Measurements from ENCODE around the gene OR52W1. TPM values are rescaled to one million over a fixed set of nuclear protein-coding genes. Genes with fewer than 3 reads are reported as not detected.

OR52W1 gene
- total and polyA plus RNA-seq, 2 donors (not counting 3 experiments of a cell fraction or from before 2014, with no cell fraction given) = not detected

DNA sequence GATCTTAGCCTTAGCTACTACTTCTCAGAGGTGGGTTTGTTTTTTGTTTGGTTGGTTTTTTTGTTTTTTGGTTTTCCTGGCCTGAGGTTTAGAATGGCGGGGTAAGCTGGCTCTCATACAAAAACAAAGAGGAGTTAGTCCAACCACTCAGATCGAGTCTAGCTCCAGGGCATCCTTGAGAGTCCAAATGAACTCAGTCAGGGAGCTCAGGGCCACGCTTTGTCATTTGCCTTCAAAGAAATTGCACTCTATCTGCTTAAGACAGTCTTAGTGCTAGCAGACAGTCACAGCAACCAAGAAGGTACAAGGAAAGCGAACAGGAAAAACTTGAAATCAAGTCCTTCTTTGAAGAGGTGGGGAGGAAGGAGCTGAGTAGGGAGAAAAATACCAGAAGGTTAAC lies 17.5 kb downstream of the OR52W1 start:
- H3K79me2 ChIP-seq (ENCODE audit: control insufficient read depth, insufficient read depth, low read length) = no peaks in the 10 kb centered on the region
- no peak for FAIRE-seq
- no peak for DNase-seq (ENCODE audit: low read depth, low spot score)
- H3K9me3 ChIP-seq (replicated peaks; ENCODE audit: control insufficient read depth, insufficient read depth, low read length) = no peaks in the 10 kb centered on the region
- H3K27me3 ChIP-seq (ENCODE audit: control insufficient read depth in 2 of 2, insufficient read depth in 2 of 2, low read length in 2 of 2) = no peaks in the 10 kb centered on the region
- no peak overlapping the region for H3K9ac ChIP-seq (replicated peaks; ENCODE audit: extremely low read depth, insufficient read depth, low read length)
- H4K20me1 ChIP-seq (replicated peaks; ENCODE audit: control insufficient read depth, extremely low read depth, insufficient read depth, low read length) = no peaks in the 10 kb centered on the region
- no peak overlapping the region for H3K4me2 ChIP-seq (ENCODE audit: insufficient read depth, low read length)
- H3K27ac ChIP-seq (ENCODE audit: insufficient read depth, low read depth, low read length) = no peak overlapping the region
- no peak overlapping the region for H3K4me3 ChIP-seq (replicated peaks in 1 of 3; ENCODE audit: insufficient read depth in 1 of 3, low read depth in 1 of 3, low read length in 3 of 3)
- peaks cover 0 to 20% of the 10 kb centered on the region in 2 experiments for H3K36me3 ChIP-seq (ENCODE audit: control insufficient read depth in 2 of 2, extremely low read depth in 1 of 2, insufficient read depth in 2 of 2, low read length in 2 of 2)
- H2AFZ ChIP-seq (ENCODE audit: low read depth, low read length) = no peak overlapping the region
- H3K9me1 ChIP-seq (replicated peaks; ENCODE audit: control insufficient read depth, extremely low read depth, insufficient read depth, low read length) = no peaks in the 10 kb centered on the region
- H3K4me1 ChIP-seq (ENCODE audit: control insufficient read depth, extremely low read depth, insufficient read depth, low read length) = peaks cover 11% of the 10 kb centered on the region
- TF ChIP-seq MYC (IDR thresholded peaks at IDR 0.05; ENCODE audit: low read depth, low read length) (no peak), FOS (IDR thresholded peaks at IDR 0.05; ENCODE audit: borderline replicate concordance, insufficient read depth, low read length) (no peak), POLR2AphosphoS5 (IDR thresholded peaks at IDR 0.05; ENCODE audit: insufficient read depth, low read depth, low read length) (no peak), GATA2 (IDR thresholded peaks at IDR 0.05; ENCODE audit: insufficient read depth, insufficient read length, low read depth, low read length) (no peak), JUN (IDR thresholded peaks at IDR 0.05; ENCODE audit: borderline replicate concordance, insufficient read depth, insufficient read length, low read depth) (no peak), EZH2 (IDR thresholded peaks at IDR 0.05; ENCODE audit: borderline replicate concordance, low read depth, low read length, severe bottlenecking) (no peak), POLR2A (IDR thresholded peaks at IDR 0.05; ENCODE audit: low read depth, low read length) (no peak)
- TF ChIP-seq, protein P1, sequence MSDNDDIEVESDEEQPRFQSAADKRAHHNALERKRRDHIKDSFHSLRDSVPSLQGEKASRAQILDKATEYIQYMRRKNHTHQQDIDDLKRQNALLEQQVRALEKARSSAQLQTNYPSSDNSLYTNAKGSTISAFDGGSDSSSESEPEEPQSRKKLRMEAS (IDR thresholded peaks at IDR 0.05; ENCODE audit: insufficient read depth, insufficient read length) = no peak
- TF ChIP-seq, protein P2, sequence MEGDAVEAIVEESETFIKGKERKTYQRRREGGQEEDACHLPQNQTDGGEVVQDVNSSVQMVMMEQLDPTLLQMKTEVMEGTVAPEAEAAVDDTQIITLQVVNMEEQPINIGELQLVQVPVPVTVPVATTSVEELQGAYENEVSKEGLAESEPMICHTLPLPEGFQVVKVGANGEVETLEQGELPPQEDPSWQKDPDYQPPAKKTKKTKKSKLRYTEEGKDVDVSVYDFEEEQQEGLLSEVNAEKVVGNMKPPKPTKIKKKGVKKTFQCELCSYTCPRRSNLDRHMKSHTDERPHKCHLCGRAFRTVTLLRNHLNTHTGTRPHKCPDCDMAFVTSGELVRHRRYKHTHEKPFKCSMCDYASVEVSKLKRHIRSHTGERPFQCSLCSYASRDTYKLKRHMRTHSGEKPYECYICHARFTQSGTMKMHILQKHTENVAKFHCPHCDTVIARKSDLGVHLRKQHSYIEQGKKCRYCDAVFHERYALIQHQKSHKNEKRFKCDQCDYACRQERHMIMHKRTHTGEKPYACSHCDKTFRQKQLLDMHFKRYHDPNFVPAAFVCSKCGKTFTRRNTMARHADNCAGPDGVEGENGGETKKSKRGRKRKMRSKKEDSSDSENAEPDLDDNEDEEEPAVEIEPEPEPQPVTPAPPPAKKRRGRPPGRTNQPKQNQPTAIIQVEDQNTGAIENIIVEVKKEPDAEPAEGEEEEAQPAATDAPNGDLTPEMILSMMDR (IDR thresholded peaks at IDR 0.05; ENCODE audit: extremely low read depth in 1 of 2, insufficient read depth in 1 of 2, low read depth in 1 of 2, low read length in 2 of 2) = no peak
- ChIA-PET CTCF (interaction anchor here (0.6 to 1.8 kb wide), 3 partner anchors 19 to 147 kb away, joined by 3 to 10 read pairs (median 3); no protein-coding TSS in a partner anchor), POLR2A (no interaction called here)
- intact Hi-C loops (cut with micrococcal nuclease) = no loop called here
- BruUV-seq (replicated peaks) = no TSS peak
- dilution Hi-C loops (cut with MboI; ENCODE audit: extremely low pct_ligation_motif_present, low sequenced_read_pairs) = no loop called here
